GM18873 (cell line): ENCODE results near the gene EPHB1.

Experiments used
- ATAC-seq: cut with Tn5 transposase; IDR thresholded peaks from one replicate; pipeline ENCODE4 v1.9.1; 2021; ENCODE audit warnings: mild to moderate bottlenecking, moderate library complexity, moderate number of reproducible peaks; ENCODE audit not compliant: unreplicated experiment, low FRiP score

The EPHB1 gene

GRCh38 chr3:135068011-135068410, 273.0 kb downstream of the EPHB1 start:
- ATAC-seq, result no peak

GRCh38 chr3:135069406-135069805, 274.3 kb downstream of the EPHB1 start:
- ATAC-seq, result no peak

- ATAC-seq, result no peak
These were observed 276.4 kb downstream of the EPHB1 start for GRCh38 chr3:135071483-135071882.

- no peak for ATAC-seq
These were observed 277.4 kb downstream of the EPHB1 start for GRCh38 chr3:135072431-135072830.

GRCh38 chr3:135075157-135075556, 280.1 kb downstream of the EPHB1 start:
- no peak for ATAC-seq

- no peak for ATAC-seq
These were observed 281.3 kb downstream of the EPHB1 start for GRCh38 chr3:135076341-135076740.

- ATAC-seq, result no peak
These were observed 282.1 kb downstream of the EPHB1 start for GRCh38 chr3:135077186-135077585.

- no peak for ATAC-seq
These were observed 283.2 kb downstream of the EPHB1 start for GRCh38 chr3:135078283-135078682.

- no peak for ATAC-seq
These were observed 284.0 kb downstream of the EPHB1 start for GRCh38 chr3:135079095-135079494.

GRCh38 chr3:135081451-135081850, 286.4 kb downstream of the EPHB1 start:
- ATAC-seq, result no peak

- ATAC-seq, result no peak
These were observed 286.9 kb downstream of the EPHB1 start for GRCh38 chr3:135081856-135082434.

GRCh38 chr3:135082706-135083105, 287.6 kb downstream of the EPHB1 start:
- no peak for ATAC-seq

GRCh38 chr3:135083179-135083578, 288.1 kb downstream of the EPHB1 start:
- no peak for ATAC-seq

- ATAC-seq, result no peak
These were observed 288.7 kb downstream of the EPHB1 start for GRCh38 chr3:135083756-135084155.

- ATAC-seq, result no peak
These were observed 289.3 kb downstream of the EPHB1 start for GRCh38 chr3:135084405-135084804.

- no peak for ATAC-seq
These were observed 289.9 kb downstream of the EPHB1 start for GRCh38 chr3:135084976-135085375.

GRCh38 chr3:135085652-135086436, 290.8 kb downstream of the EPHB1 start:
- ATAC-seq, result no peak

GRCh38 chr3:135087782-135088181, 292.7 kb downstream of the EPHB1 start:
- no peak for ATAC-seq

- no peak for ATAC-seq
These were observed 294.4 kb downstream of the EPHB1 start for GRCh38 chr3:135089451-135089850.

GRCh38 chr3:135090020-135090717, 295.1 kb downstream of the EPHB1 start:
- no peak for ATAC-seq

- ATAC-seq, result no peak
These were observed 296.9 kb downstream of the EPHB1 start for GRCh38 chr3:135091946-135092345.

GRCh38 chr3:135093121-135093520, 298.1 kb downstream of the EPHB1 start:
- no peak for ATAC-seq
